ENCODE results near the gene CCDC117. TPM values are rescaled to one million over a fixed set of nuclear protein-coding genes. Genes with fewer than 3 reads are reported as not detected.

CCDC117 gene
- total RNA-seq, 2 experiments from 2014 or later, result 25.5 to 26.2 TPM

DNA sequence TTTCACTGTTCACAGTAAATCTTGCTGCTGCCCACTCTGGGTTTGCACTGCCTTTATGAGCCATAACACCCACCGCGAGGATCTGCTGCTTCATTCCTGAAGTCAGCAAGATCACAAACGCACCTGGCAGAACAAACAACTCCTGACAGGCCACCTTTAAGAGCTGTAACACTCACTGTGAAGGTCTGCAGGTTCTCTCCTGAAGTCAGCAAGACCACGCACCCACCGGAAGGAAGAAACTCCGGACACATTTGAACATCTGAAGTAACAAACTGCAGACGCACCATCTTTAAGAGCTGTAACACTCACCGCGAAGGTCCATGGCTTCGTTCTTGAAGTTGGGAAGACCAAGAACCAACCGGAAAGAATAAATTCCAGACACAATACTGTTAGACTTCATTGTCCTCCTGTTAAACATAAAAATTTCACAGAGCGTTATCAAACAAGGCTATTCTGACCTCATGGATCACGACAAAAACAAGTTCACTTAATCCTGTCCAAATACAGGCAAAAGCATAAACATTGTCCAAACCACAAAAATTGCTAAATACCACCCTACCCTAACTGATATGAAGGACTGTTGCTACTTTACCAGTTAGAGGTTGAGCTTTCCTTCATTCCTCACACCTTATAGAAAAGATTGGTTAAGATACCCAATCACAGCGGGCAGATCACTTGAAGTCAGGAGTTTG lies 3.0 kb upstream of the CCDC117 start:
- POLR2A ChIA-PET, result no interaction called here
- intact Hi-C loops (cut with micrococcal nuclease), result no loop called here
- H3K9me3 Mint-ChIP-seq, result no peaks in the 10 kb centered on the region
- DNase-seq (no peak), ATAC-seq (no peak)
- H3K27ac Mint-ChIP-seq, result no peak overlapping the region
- no peak overlapping the region for H3K4me3 Mint-ChIP-seq
- H3K4me1 Mint-ChIP-seq (ENCODE audit: low read depth), result peaks cover 9% of the 10 kb centered on the region
- H3K36me3 Mint-ChIP-seq (ENCODE audit: low read depth), result peaks cover 7% of the 10 kb centered on the region
- CTCF ChIA-PET, result interaction anchor here (0.9 kb wide), 1 partner anchor 18 kb away, joined by 3 read pairs; no protein-coding TSS in a partner anchor
- no peaks in the 10 kb centered on the region for H3K27me3 Mint-ChIP-seq
- TF ChIP-seq, protein P1, sequence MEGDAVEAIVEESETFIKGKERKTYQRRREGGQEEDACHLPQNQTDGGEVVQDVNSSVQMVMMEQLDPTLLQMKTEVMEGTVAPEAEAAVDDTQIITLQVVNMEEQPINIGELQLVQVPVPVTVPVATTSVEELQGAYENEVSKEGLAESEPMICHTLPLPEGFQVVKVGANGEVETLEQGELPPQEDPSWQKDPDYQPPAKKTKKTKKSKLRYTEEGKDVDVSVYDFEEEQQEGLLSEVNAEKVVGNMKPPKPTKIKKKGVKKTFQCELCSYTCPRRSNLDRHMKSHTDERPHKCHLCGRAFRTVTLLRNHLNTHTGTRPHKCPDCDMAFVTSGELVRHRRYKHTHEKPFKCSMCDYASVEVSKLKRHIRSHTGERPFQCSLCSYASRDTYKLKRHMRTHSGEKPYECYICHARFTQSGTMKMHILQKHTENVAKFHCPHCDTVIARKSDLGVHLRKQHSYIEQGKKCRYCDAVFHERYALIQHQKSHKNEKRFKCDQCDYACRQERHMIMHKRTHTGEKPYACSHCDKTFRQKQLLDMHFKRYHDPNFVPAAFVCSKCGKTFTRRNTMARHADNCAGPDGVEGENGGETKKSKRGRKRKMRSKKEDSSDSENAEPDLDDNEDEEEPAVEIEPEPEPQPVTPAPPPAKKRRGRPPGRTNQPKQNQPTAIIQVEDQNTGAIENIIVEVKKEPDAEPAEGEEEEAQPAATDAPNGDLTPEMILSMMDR (IDR thresholded peaks at IDR 0.05), result no peak

DNA sequence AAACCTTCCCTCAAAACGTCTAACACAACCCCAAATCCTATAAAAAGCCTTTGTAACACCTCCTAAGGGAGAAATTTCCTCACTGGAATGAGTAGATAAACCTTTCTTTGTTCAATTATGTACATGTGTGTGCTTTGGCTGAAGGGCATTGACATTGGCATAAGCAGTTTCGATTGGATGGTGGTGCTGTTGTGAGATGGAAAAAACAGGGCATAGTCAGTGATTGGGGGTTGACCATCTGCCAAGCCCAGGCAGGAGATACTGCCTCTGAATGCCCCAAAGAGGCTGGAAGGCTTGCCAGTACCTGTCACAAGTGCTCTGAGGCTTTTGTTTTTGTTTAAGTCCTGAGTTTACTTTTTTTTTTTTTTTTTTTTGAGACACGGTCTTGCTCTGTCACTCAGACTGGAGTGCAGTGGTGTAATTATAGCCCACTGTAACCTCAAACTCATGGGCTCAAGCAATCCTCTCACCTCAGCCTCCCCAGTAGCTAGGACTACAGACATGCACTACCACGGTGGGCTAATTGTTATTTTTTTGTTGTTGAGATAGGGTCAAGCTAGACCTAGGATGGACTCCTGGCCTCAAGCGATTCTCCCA lies 1.2 kb upstream of the CCDC117 start:
- ATAC-seq (no peak), DNase-seq (no peak)
- no peaks in the 10 kb centered on the region for H3K9me3 Mint-ChIP-seq
- H3K4me3 Mint-ChIP-seq, result no peak overlapping the region
- no peak overlapping the region for H3K27ac Mint-ChIP-seq
- TF ChIP-seq, protein P1 (IDR thresholded peaks at IDR 0.05), result no peak
- H3K4me1 Mint-ChIP-seq (ENCODE audit: low read depth), result peaks cover 22% of the 10 kb centered on the region
- H3K27me3 Mint-ChIP-seq, result no peaks in the 10 kb centered on the region
- POLR2A ChIA-PET, result no interaction called here
- intact Hi-C loops (cut with micrococcal nuclease), result no loop called here
- peaks cover 19% of the 10 kb centered on the region for H3K36me3 Mint-ChIP-seq (ENCODE audit: low read depth)
- CTCF ChIA-PET, result interaction anchor here (1.5 to 2.5 kb wide), 2 partner anchors 28 to 40 kb away, joined by 3 to 7 read pairs; no protein-coding TSS in a partner anchor

DNA sequence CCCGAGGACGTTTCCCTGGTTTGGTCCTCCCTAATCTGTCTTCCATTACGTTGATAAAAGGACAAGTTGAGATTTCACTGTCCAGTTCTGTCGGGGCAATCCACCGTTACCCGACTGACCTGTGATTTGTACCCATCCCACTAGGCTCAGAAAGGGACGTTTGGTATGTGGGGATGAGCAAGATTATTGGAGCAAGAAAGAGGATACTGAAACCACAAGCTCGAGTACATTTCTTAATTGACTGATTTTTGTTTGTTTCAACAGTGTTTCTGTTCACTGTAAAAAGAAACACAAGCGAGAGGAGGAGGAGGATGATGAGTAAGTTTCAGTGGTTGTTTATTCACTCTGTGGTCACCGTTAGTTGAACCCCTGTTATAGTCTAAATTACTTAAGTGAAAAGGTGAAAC lies 969 bp downstream of the CCDC117 start:
- TF ChIP-seq, protein P1 (IDR thresholded peaks at IDR 0.05), result no peak
- Mint-ChIP-seq H3K27ac (peak overlapping the region; percentile 93), H3K9me3 (no peaks in the 10 kb centered on the region), H3K27me3 (no peaks in the 10 kb centered on the region), H3K4me1 (ENCODE audit: low read depth) (peaks cover 22% of the 10 kb centered on the region), H3K4me3 (peak overlapping the region; percentile 91), H3K36me3 (ENCODE audit: low read depth) (peaks cover 20% of the 10 kb centered on the region)
- POLR2A ChIA-PET, result interaction anchor here (0.6 to 4.4 kb wide), 8 partner anchors 26 to 499 kb away, joined by 3 to 55 read pairs (median 4); partner anchors contain the start of gene XBP1
- DNase-seq (no peak), ATAC-seq (peak; percentile 29)
- intact Hi-C loops (cut with micrococcal nuclease), result no loop called here
- CTCF ChIA-PET, result interaction anchor here (1.0 to 2.9 kb wide), 9 partner anchors 10 to 173 kb away, joined by 4 to 18 read pairs (median 5); partner anchors contain the start of gene XBP1

DNA sequence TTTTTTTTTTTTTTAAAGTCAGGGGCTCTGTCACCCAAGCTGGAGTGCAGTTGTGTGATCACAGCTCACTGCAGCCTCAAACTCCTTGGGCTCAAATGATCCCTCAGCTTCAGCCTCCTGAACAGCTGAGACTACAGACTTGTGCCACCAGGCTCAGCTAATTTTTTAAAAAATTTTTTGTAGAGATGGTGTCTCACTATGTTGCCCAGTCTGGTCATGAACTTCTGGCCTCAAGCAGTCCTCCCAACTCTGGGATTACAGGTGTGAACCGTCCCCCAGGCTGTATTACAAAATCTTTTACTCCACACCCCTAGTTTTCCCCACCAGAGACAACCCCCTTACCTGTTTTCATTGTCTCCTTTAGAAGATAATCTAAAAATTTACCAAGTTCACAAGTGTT lies 1.9 kb downstream of the CCDC117 start:
- no peak for ATAC-seq
- Mint-ChIP-seq H3K36me3 (ENCODE audit: low read depth) (peaks cover 20% of the 10 kb centered on the region), H3K4me3 (peak overlapping the region; percentile 91), H3K27ac (peak overlapping the region; percentile 46), H3K9me3 (no peaks in the 10 kb centered on the region), H3K4me1 (ENCODE audit: low read depth) (peaks cover 22% of the 10 kb centered on the region), H3K27me3 (no peaks in the 10 kb centered on the region)
- ChIA-PET POLR2A (interaction anchor here (4.4 kb wide), 1 partner anchor 25 kb away, joined by 55 read pairs; the partner anchor contains the start of gene XBP1), CTCF (interaction anchor here (0.7 to 2.9 kb wide), 8 partner anchors 9 to 174 kb away, joined by 3 to 18 read pairs (median 5); partner anchors contain the start of gene XBP1)
- DNase-seq, result no peak
- intact Hi-C loops (cut with micrococcal nuclease), result no loop called here
- TF ChIP-seq, protein P1 (IDR thresholded peaks at IDR 0.05), result no peak

DNA sequence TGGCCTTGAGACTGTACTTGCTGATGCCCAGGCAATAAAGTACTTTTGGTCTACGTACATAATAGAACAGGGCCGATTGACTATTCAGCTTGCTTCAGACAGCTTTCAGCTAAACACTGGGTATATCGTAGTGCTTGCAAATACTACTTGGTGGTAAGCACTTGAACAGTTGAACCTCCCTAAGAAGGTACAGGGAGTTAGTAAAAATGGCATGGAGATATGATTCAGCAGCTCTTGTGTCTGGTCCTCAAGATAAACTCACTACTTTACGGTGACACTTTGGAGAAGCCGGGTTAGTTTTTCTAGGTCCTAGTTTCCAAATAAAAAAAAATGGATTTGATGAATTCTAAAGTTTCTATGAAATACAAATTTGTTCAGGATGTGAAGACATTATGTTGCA lies 7.3 kb downstream of the CCDC117 start:
- POLR2A ChIA-PET, result interaction anchor here (1.0 kb wide), 1 partner anchor 19 kb away, joined by 4 read pairs; no protein-coding TSS in a partner anchor
- Mint-ChIP-seq H3K36me3 (ENCODE audit: low read depth) (peaks cover 29% of the 10 kb centered on the region), H3K9me3 (no peaks in the 10 kb centered on the region), H3K27ac (no peak overlapping the region), H3K27me3 (no peaks in the 10 kb centered on the region), H3K4me3 (no peak overlapping the region), H3K4me1 (ENCODE audit: low read depth) (peaks cover 21% of the 10 kb centered on the region)
- intact Hi-C loops (cut with micrococcal nuclease), result no loop called here
- ATAC-seq (no peak), DNase-seq (no peak)
- CTCF ChIA-PET, result interaction anchor here (1.6 to 3.1 kb wide), 3 partner anchors 16 to 179 kb away, joined by 3 to 9 read pairs (median 6); no protein-coding TSS in a partner anchor
- TF ChIP-seq, protein P1 (IDR thresholded peaks at IDR 0.05), result no peak

Measured in activated CD8-positive, alpha-beta T cell treated with anti-CD3 and anti-CD28 coated beads for 36 hours (primary cell).